ENCODE results near the gene SEMA4D. TPM values are rescaled to one million over a fixed set of nuclear protein-coding genes. Genes with fewer than 3 reads are reported as not detected.

Gene SEMA4D
- polyA plus RNA-seq, 1 donor from 2014 or later, result 34.0 TPM

DNA sequence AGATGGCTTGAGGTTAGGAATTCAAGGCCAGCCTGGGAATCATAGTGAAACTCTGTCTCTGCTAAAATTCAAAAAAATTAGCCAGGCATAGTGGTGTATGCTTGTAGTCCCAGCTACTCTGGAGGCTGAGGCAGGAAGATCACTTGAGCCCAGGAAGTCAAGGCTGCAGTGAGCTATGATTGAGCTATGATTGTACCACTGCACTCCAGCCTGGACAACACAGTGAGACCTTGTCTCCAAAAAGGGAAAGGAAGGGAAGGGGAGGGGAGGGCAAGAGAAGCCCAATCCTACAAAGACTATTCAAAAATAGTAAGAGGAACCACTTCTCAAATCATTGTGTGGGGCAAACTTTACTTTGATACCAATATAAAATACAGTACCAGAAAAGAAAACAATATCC is 11.2 kb downstream of the SEMA4D start:
- H3K79me2 ChIP-seq (replicated peaks; ENCODE audit: insufficient read depth, low read length), result peaks cover 89% of the 10 kb centered on the region

DNA sequence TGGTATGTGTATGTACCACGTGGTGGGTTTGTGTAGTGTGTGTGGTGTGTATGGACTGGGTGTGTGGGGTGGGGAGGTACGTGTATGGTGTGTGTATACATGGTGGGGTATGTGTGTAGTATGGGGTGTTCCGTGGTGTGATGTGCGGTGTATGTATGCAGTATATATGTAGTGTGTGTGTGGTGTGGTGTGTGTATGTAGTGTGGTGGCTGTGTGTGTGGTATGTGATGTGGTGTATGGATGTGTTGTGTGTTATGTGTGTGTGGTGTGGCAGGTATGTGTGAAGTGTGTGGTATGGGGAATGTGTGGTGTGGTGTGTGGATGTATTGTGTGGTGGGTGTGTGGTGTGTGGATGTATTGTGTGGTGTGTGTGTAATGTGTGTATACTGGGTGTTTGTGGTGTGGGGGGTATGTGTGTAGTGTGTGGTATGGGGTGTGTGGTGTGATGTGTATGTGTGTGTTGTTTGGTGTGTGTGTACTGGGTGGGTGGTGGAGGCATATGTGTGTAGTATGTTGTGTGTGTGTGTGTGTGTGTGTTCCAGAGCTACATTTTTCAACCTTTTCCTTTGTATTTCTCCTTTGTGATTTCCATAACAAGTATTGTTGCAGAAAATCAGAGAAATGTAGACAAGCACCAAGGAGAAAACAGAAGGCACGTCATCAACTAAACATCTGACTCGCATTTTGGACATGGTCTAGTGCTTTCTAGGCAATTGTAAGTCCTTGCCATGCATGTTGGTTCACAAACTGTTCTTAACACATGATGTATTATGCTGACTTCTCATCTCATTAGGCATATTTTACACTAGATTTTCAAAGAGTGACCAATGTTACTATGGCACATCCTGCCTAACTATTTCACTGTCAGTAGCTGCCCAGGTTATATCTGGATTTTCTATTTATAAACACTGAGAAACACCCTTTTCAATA is 13.2 kb downstream of the SEMA4D start:
- Histone ChIP-seq H3K27ac (ENCODE audit: low read length) (no peak overlapping the region), H2AFZ (ENCODE audit: low read depth, low read length) (no peak overlapping the region), H3K9me2 (ENCODE audit: insufficient read depth, low read length) (no peaks in the 10 kb centered on the region), H3K9me3 (ENCODE audit: low read length) (no peaks in the 10 kb centered on the region), H3K4me2 (ENCODE audit: low read length) (no peak overlapping the region), H3K36me3 (ENCODE audit: insufficient read depth, low read length) (peaks cover 5% of the 10 kb centered on the region), H3K9ac (ENCODE audit: low read length) (no peak overlapping the region), H3K4me3 (ENCODE audit: low read length) (no peak overlapping the region), H4K20me1 (ENCODE audit: insufficient read depth) (no peaks in the 10 kb centered on the region), H3K27me3 (ENCODE audit: insufficient read depth, low read depth, low read length) (no peaks in the 10 kb centered on the region), H3K79me2 (replicated peaks; ENCODE audit: insufficient read depth, low read length) (peaks cover 81% of the 10 kb centered on the region), H3F3A (ENCODE audit: insufficient read depth, low read length, poor library complexity, severe bottlenecking) (no peaks in the 10 kb centered on the region)
- TF ChIP-seq TAF1 (IDR thresholded peaks at IDR 0.05; ENCODE audit: low read depth), result no peak
- TF ChIP-seq, protein P1, sequence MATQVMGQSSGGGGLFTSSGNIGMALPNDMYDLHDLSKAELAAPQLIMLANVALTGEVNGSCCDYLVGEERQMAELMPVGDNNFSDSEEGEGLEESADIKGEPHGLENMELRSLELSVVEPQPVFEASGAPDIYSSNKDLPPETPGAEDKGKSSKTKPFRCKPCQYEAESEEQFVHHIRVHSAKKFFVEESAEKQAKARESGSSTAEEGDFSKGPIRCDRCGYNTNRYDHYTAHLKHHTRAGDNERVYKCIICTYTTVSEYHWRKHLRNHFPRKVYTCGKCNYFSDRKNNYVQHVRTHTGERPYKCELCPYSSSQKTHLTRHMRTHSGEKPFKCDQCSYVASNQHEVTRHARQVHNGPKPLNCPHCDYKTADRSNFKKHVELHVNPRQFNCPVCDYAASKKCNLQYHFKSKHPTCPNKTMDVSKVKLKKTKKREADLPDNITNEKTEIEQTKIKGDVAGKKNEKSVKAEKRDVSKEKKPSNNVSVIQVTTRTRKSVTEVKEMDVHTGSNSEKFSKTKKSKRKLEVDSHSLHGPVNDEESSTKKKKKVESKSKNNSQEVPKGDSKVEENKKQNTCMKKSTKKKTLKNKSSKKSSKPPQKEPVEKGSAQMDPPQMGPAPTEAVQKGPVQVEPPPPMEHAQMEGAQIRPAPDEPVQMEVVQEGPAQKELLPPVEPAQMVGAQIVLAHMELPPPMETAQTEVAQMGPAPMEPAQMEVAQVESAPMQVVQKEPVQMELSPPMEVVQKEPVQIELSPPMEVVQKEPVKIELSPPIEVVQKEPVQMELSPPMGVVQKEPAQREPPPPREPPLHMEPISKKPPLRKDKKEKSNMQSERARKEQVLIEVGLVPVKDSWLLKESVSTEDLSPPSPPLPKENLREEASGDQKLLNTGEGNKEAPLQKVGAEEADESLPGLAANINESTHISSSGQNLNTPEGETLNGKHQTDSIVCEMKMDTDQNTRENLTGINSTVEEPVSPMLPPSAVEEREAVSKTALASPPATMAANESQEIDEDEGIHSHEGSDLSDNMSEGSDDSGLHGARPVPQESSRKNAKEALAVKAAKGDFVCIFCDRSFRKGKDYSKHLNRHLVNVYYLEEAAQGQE (IDR thresholded peaks at IDR 0.05; ENCODE audit: borderline replicate concordance), result no peak
- TF ChIP-seq, protein P2, sequence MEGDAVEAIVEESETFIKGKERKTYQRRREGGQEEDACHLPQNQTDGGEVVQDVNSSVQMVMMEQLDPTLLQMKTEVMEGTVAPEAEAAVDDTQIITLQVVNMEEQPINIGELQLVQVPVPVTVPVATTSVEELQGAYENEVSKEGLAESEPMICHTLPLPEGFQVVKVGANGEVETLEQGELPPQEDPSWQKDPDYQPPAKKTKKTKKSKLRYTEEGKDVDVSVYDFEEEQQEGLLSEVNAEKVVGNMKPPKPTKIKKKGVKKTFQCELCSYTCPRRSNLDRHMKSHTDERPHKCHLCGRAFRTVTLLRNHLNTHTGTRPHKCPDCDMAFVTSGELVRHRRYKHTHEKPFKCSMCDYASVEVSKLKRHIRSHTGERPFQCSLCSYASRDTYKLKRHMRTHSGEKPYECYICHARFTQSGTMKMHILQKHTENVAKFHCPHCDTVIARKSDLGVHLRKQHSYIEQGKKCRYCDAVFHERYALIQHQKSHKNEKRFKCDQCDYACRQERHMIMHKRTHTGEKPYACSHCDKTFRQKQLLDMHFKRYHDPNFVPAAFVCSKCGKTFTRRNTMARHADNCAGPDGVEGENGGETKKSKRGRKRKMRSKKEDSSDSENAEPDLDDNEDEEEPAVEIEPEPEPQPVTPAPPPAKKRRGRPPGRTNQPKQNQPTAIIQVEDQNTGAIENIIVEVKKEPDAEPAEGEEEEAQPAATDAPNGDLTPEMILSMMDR (IDR thresholded peaks at IDR 0.05; ENCODE audit: poor library complexity, severe bottlenecking), result no peak
- no peak for TF ChIP-seq EP300 (conservative IDR thresholded peaks at IDR 0.05; ENCODE audit: poor library complexity, severe bottlenecking)
- no peak for TF ChIP-seq RAD21 (conservative IDR thresholded peaks at IDR 0.05)
- TF ChIP-seq MXI1 (conservative IDR thresholded peaks at IDR 0.05; ENCODE audit: poor library complexity, severe bottlenecking), result no peak
- TF ChIP-seq EZH2 (IDR thresholded peaks at IDR 0.05; ENCODE audit: borderline replicate concordance, insufficient read depth, low read length, poor library complexity, severe bottlenecking), result no peak
- TF ChIP-seq SMC3 (conservative IDR thresholded peaks at IDR 0.05; ENCODE audit: poor library complexity), result no peak
- no peak for TF ChIP-seq POLR2AphosphoS5 (IDR thresholded peaks at IDR 0.05)

More for the DNA sequence above, 11.2 kb downstream of the SEMA4D start:
- no peak for TF ChIP-seq EP300 (conservative IDR thresholded peaks at IDR 0.05; ENCODE audit: poor library complexity, severe bottlenecking)
- no peak for TF ChIP-seq SMC3 (conservative IDR thresholded peaks at IDR 0.05; ENCODE audit: poor library complexity)
- TF ChIP-seq, protein P2 (IDR thresholded peaks at IDR 0.05; ENCODE audit: poor library complexity, severe bottlenecking), result no peak
- Histone ChIP-seq H3K27ac (ENCODE audit: low read length) (no peak overlapping the region), H3K36me3 (ENCODE audit: insufficient read depth, low read length) (peaks cover 5% of the 10 kb centered on the region), H4K20me1 (ENCODE audit: insufficient read depth) (no peaks in the 10 kb centered on the region), H3K9me3 (ENCODE audit: low read length) (no peaks in the 10 kb centered on the region), H3K9ac (ENCODE audit: low read length) (no peak overlapping the region), H2AFZ (ENCODE audit: low read depth, low read length) (no peak overlapping the region), H3K27me3 (ENCODE audit: insufficient read depth, low read depth, low read length) (no peaks in the 10 kb centered on the region), H3K9me2 (ENCODE audit: insufficient read depth, low read length) (no peaks in the 10 kb centered on the region), H3K4me3 (ENCODE audit: low read length) (no peak overlapping the region), H3F3A (ENCODE audit: insufficient read depth, low read length, poor library complexity, severe bottlenecking) (no peaks in the 10 kb centered on the region), H3K4me2 (ENCODE audit: low read length) (no peak overlapping the region)
